ENCODE results near the gene GNAQ. TPM values are rescaled to one million over a fixed set of nuclear protein-coding genes. Genes with fewer than 3 reads are reported as not detected.
A peak's percentile ranks its signal among the peaks of the same experiment; 100 is the strongest.

The GNAQ gene
- total and polyA plus RNA-seq, 2 of the 4 experiments (the other 2 are of a cell fraction) = 23.1 to 50.7 TPM

DNA sequence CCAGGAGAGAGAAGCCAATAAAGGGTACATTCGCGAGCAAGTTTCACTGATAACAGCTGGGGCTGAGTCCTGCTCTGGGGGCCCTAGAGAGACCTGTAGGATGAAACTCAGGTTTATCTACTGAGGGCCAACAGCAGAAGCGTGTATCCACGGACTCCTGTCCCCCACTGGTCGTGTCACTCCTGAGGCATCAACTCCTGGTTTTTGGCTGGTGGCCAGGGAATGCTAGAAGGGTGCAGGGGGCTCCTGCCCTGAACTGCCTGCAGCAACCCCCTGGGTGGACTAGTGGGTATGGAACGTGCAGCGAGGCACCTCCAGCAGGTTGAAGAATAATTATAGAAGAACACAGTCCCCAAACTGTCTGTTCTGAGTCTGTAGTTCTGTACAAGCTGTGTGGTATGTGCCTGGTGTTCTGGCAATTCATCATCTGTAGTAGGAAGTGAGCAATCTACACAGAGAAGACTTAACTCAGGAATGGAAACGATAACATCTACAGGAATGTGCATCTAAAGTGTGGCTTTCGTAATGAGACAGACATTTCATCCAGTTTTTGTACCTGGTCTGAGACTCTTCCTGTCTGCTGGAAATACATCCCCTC is 319.0 kb downstream of the GNAQ start:
- intact Hi-C loops (cut with micrococcal nuclease) (no loop called here), in situ Hi-C loops (cut with MboI; ENCODE audit: low sequenced_read_pairs) (no loop called here), dilution Hi-C loops (cut with HindIII; ENCODE audit: low sequenced_read_pairs, unreplicated experiment) (no loop called here)
- H3K79me1 ChIP-seq (ENCODE audit: low read depth in 1 of 2, low read length in 2 of 2) = peaks cover 2 to 7% of the 10 kb centered on the region in 2 experiments; a peak in 1 of 4 replicates
- peak overlapping the region; percentile 91 for H2AK5ac ChIP-seq (ENCODE audit: low read depth, low read length)
- peak overlapping the region; percentile 19 for H2AFZ ChIP-seq (replicated peaks; ENCODE audit: low read length, poor library complexity)
- no peaks in the 10 kb centered on the region for H3K36me3 ChIP-seq (ENCODE audit: control insufficient read depth, insufficient read depth, low read length)
- H3K9me1 ChIP-seq (ENCODE audit: insufficient read depth, low read length) = peaks cover 13% of the 10 kb centered on the region
- H4K8ac ChIP-seq (ENCODE audit: low read depth in 2 of 2, low read length in 2 of 2) = peak overlapping the region; percentile 38 to 83; a peak in 3 of 4 replicates
- POLR2A ChIA-PET (ENCODE audit: unreplicated experiment) = no interaction called here
- H3K27me3 ChIP-seq (ENCODE audit: control insufficient read depth, insufficient read depth, low read length) = no peaks in the 10 kb centered on the region
- peak overlapping the region; percentile 95 for H2BK20ac ChIP-seq (ENCODE audit: low read depth, low read length)
- H2BK15ac ChIP-seq (ENCODE audit: low read depth, low read length) = peak overlapping the region; percentile 43; the same call in 2 of the 3 replicates
- H3K4me1 ChIP-seq (ENCODE audit: control insufficient read depth, insufficient read depth, low read length) = peaks cover 23% of the 10 kb centered on the region
- no TSS peak for BruUV-seq (replicated peaks)
- H3K56ac ChIP-seq (ENCODE audit: extremely low read depth, insufficient read depth, low read length) = peak overlapping the region; percentile 26; the same call in 1 of the 2 replicates
- H2BK120ac ChIP-seq (ENCODE audit: low read depth, low read length) = peak overlapping the region; percentile 84
- H3K9me3 ChIP-seq (ENCODE audit: control insufficient read depth, insufficient read depth, low read length) = peaks cover 4% of the 10 kb centered on the region; the same call in 1 of the 2 replicates
- H3K23ac ChIP-seq (ENCODE audit: low read depth, low read length) = peak overlapping the region; percentile 7; the same call in 1 of the 2 replicates
- H3K14ac ChIP-seq (replicated peaks; ENCODE audit: low read depth, low read length) = peak overlapping the region; percentile 93; the same call in 1 of the 2 replicates
- H4K91ac ChIP-seq (ENCODE audit: insufficient read depth, low read depth, low read length) = peak overlapping the region; percentile 82
- peak overlapping the region; percentile 48 for H3K27ac ChIP-seq (ENCODE audit: insufficient read depth, low read length)
- H4K5ac ChIP-seq (ENCODE audit: low read depth, low read length) = peak overlapping the region; percentile 52
- DNase-seq = peak; percentile 90
- H4K20me1 ChIP-seq (ENCODE audit: insufficient read depth, low read length) = no peaks in the 10 kb centered on the region
- peak overlapping the region; percentile 82 for H3K18ac ChIP-seq (ENCODE audit: low read depth, low read length)
- H3K9ac ChIP-seq (ENCODE audit: low read depth, low read length) = no peak overlapping the region
- H2AK9ac ChIP-seq (replicated peaks; ENCODE audit: low read depth, low read length, poor library complexity) = peak overlapping the region; percentile 37
- peak; percentile 74 for ATAC-seq (ENCODE audit: low read depth)
- no CpG with 5 or more reads among the region's 9 CpGs for WGBS, 2 experiments (ENCODE audit: extremely low coverage in 2 of 2, insufficient read length in 1 of 2)
- TF ChIP-seq RAD21 (IDR thresholded peaks at IDR 0.05; ENCODE audit: low read length) (no peak), USF2 (IDR thresholded peaks at IDR 0.05; ENCODE audit: low read depth, low read length) (no peak), RCOR1 (IDR thresholded peaks at IDR 0.05; ENCODE audit: insufficient replicate concordance, low read length) (peak; percentile 18), POLR2A (IDR thresholded peaks at IDR 0.05; ENCODE audit: low read depth, low read length) (no peak), CEBPB (IDR thresholded peaks at IDR 0.05; ENCODE audit: low read depth, low read length) (peak; percentile 77), SMC3 (IDR thresholded peaks at IDR 0.05; ENCODE audit: low read depth, low read length) (no peak)
- peak overlapping the region; percentile 73 for H3K4ac ChIP-seq (ENCODE audit: low read depth, low read length)
- H3K4me2 ChIP-seq (ENCODE audit: low read depth, low read length) = peak overlapping the region; percentile 6
- no peak overlapping the region for H3K4me3 ChIP-seq (ENCODE audit: insufficient read depth, low read depth, low read length)
- CTCF ChIA-PET = no interaction called here
- peak overlapping the region; percentile 99 for H2BK5ac ChIP-seq (ENCODE audit: low read depth, low read length, poor library complexity, severe bottlenecking)

Measured in IMR-90 (cell line).